ENCODE data around the gene OR51F2. TPM values are rescaled to one million over a fixed set of nuclear protein-coding genes. Genes with fewer than 3 reads are reported as not detected.
"Not testable (repeated sequence)": the region's sequence is repeated elsewhere in the genome, so short reads cannot be mapped to it uniquely, and the experiment has no call there.

The OR51F2 gene
- polyA plus RNA-seq (ENCODE audit: insufficient read length in 4 of 4) = not detected

DNA sequence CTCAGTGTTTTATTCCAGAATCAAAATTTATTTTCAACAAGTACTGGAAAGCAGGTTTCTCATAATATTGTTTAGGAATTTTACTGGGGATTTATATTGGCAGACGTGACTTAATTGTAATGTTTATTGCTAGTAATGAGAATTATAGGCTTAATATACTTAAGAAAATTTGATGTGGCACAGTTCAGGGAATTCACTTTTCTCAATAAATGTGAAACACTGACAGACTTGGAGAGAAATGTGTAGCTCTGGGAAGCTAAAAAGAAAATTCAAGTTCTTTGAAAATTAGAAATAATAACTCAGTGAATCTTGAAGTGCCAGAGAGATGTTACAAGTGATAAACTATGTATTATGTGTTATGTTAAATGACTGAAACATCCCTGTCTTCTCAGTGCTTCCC lies at the start of gene OR51F2:
TSS of gene OR51F2 (plus strand) at position 301 of the 400 bp plus-strand sequence. CDS start 101 bp downstream, outside the sequence.
- no peak for DNase-seq (ENCODE audit: low read depth in 4 of 4, low spot score in 3 of 4)

- DNase-seq (ENCODE audit: low read depth in 4 of 4, low spot score in 3 of 4) = no peak
Measured at GRCh38 chr11:4782454-4782853, 38.7 kb upstream of the OR51F2 start.

- no peak for DNase-seq (ENCODE audit: low read depth in 4 of 4, low spot score in 3 of 4)
Measured at GRCh38 chr11:4797206-4797605, 23.9 kb upstream of the OR51F2 start.

- no peak for DNase-seq (ENCODE audit: low read depth in 4 of 4, low spot score in 3 of 4)
Measured at GRCh38 chr11:4798427-4799183, 22.5 kb upstream of the OR51F2 start.

GRCh38 chr11:4801316-4801715 lies 19.8 kb upstream of the OR51F2 start:
- not testable (repeated sequence) for DNase-seq (ENCODE audit: low read depth in 4 of 4, low spot score in 3 of 4)

DNA sequence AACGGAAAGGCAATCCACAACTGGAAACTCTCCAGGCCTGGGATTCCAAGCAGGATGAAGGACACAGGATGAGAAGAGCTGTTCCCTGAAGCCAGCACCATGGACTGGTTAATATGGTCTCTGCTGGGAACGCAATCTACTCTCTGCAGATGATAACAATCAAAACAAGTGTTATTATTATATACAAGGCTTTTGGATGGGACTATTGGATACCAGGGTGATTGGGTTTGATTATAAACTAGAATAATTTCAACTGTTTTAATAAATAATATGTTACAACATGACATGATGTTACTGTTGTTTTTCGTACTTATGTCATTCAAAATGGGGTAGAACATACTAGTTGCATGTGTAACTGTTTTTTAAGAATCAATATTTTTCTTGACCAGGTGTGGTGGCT lies 16.8 kb upstream of the OR51F2 start, which contains the start of gene OR52R1:
TSS of gene OR52R1 (minus strand) at position 101 of the 400 bp plus-strand sequence. CDS start at position 101, 0 bp downstream.
- DNase-seq (ENCODE audit: low read depth in 4 of 4, low spot score in 3 of 4) = no peak

- no peak for DNase-seq (ENCODE audit: low read depth in 4 of 4, low spot score in 3 of 4)
Measured at GRCh38 chr11:4808476-4808875, 12.6 kb upstream of the OR51F2 start.

- DNase-seq (ENCODE audit: low read depth in 4 of 4, low spot score in 3 of 4) = no peak
Measured at GRCh38 chr11:4809246-4809645, 11.9 kb upstream of the OR51F2 start.

GRCh38 chr11:4825132-4825531 lies 4.0 kb downstream of the OR51F2 start:
- DNase-seq (ENCODE audit: low read depth in 4 of 4, low spot score in 3 of 4) = no peak

DNA sequence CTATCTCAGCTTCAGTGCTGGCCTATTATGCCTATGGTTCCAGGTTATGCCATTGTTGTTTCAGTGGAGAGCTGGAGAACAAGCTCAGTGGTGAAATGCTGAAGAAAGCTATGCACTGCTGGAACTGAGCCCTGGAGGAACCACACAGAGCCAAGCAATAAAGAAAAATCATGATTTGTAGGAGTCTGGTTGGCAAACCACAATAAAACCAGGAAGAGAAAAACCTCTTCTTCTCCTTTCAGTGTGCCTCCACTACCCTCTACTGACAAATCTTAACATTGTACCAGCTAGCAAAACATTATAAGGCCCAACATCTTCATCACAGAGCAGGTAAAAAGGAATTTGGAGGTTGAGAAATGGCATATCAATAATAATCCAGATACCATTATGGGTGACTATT lies 5.3 kb downstream of the OR51F2 start:
- DNase-seq (ENCODE audit: low read depth in 4 of 4, low spot score in 3 of 4) = peak in 1 of 4 donors; percentile 16

- peak in 1 of 4 donors; percentile 16 for DNase-seq (ENCODE audit: low read depth in 4 of 4, low spot score in 3 of 4)
Measured at GRCh38 chr11:4830346-4830745, 9.2 kb downstream of the OR51F2 start.

GRCh38 chr11:4830909-4831308 lies 9.8 kb downstream of the OR51F2 start:
- no peak for DNase-seq (ENCODE audit: low read depth in 4 of 4, low spot score in 3 of 4)

GRCh38 chr11:4839851-4840549 lies 18.9 kb downstream of the OR51F2 start:
- DNase-seq (ENCODE audit: low read depth in 4 of 4, low spot score in 3 of 4) = no peak

DNA sequence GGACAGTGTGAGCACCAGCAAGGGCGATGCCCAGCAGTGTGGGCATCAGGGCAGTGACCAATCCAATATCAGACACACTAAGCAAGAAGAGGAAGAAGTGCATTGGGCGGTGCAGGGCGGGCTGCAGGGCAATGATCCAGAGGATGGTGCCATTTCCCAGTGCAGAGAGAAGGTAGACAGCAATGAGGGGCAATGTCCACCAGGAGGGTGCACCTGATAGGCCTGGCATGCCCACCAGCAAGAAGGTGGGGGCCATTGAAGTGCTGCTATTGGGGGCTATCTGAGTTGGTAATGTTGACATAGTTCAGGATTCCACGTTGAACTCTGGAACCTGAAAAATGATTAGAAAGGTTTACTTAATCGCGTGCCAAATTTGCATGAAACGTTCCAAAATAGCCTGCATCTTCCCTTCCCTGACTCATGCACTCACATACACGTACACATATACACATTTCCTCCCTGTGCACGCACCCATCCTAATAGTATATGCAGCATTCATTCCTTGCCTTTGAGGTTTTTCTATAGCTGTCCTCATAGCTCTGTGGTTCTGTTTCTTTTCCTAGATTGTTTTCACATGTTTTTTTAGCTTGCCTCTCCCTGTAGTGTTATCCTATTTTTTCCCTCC lies 27.9 kb downstream of the OR51F2 start, which contains the start of gene OR51S1:
TSS of gene OR51S1 (minus strand) at position 301 of the 625 bp plus-strand sequence. CDS start at position 301, 0 bp downstream.
- no peak for DNase-seq (ENCODE audit: low read depth in 4 of 4, low spot score in 3 of 4)

GRCh38 chr11:4851033-4851432 lies 29.9 kb downstream of the OR51F2 start:
- DNase-seq (ENCODE audit: low read depth in 4 of 4, low spot score in 3 of 4) = no peak

- DNase-seq (ENCODE audit: low read depth in 4 of 4, low spot score in 3 of 4) = not testable (repeated sequence)
Measured at GRCh38 chr11:4854286-4854685, 33.2 kb downstream of the OR51F2 start.

DNA sequence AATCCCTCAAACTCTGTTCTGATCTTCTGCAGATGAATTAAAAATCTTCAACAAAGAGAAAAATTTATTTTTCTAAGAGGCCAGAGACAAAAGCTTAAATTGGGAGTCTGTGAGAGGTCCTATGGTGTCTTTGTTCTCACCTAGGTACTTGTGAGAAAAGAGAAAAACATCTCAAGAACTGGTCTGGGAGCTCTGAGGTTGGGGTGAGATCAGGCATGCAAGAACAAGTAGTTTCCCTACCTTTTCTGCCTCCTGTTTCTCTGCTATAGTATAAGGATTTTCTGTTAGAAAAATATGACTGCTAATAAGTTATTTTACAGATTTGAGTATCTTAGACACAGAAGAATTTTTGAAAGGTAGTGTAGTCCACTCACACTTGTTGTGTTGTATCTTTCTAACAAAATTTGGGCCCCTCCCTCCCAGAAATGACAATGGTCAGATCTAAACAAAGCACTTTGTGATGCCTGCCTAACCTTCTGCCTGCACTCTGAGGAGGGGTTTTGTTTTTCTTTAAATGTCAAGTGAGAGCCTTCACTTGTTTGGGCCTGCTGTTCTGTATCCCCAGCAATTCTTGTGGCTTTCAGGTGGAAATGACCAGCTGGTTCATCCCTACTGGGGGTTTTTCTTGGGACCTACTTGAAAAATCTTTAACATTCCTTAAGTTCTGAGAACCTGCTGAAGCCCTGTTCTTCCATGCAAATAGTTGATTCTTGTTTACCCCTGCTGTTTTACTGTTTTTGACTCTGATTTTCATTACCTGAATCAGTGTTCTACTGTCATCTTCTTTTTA lies 41.5 kb downstream of the OR51F2 start:
- DNase-seq (ENCODE audit: low read depth in 4 of 4, low spot score in 3 of 4) = no peak

GRCh38 chr11:4863876-4864275 lies 42.8 kb downstream of the OR51F2 start:
- no peak for DNase-seq (ENCODE audit: low read depth in 4 of 4, low spot score in 3 of 4)

DNA sequence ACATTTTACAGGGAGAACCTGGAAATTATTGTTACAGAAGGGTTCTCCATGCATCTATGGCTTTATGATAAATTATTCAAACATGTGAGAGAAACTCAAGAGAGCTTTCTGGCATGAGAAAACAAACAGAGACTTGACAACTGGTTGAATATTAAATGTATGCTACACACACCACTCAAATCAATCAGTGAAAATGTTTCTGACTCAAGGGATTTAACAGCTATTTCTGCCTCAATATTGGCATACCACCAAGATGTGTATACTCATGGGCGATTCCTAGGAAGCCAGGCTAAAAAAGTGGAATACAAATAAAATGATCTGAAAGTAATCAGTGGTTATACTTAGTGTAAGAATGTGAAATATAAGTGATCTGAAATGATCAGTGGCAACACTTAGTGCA lies 44.7 kb downstream of the OR51F2 start:
- no peak for DNase-seq (ENCODE audit: low read depth in 4 of 4, low spot score in 3 of 4)
